A673 (cell line): ENCODE measurements around the gene HNF4A. TPM values are rescaled to one million over a fixed set of nuclear protein-coding genes. Genes with fewer than 3 reads are reported as not detected.
"Not testable (repeated sequence)": the region's sequence is repeated elsewhere in the genome, so short reads cannot be mapped to it uniquely, and the experiment has no call there.

Experiments used
- BruUV-seq: library from RNA; stranded (reverse); fragments of 400-500 nt; replicated peaks from 2 replicates; lab custom pipeline; 2021; lab: Mats Ljungman, UMichigan
- CTCF ChIA-PET: fragments of 300-600 bp; sonication (Branson Sonifier 250); formaldehyde crosslinking; loops from one replicate; lab custom pipeline; 2022; ENCODE audit warnings: antibody characterized with exemption; lab: Charles Lee
- POLR2A ChIA-PET: fragments of 300-600 bp; sonication (Branson Sonifier 250); formaldehyde crosslinking; loops from one replicate; lab custom pipeline; 2022; ENCODE audit warnings: antibody characterized with exemption; ENCODE audit not compliant: low non-redundant PET; lab: Charles Lee
- DNase-seq: peaks from one replicate; pipeline ENCODE4 v3.0.0-alpha.2; 2015; ENCODE audit warnings: low spot score
- H3K27ac ChIP-seq: fragments of 200-600 bp; sonication (generic); 2 replicates; pipeline ENCODE4 v1.5.1; 2016; ENCODE audit warnings: mixed run types, low read depth, mild to moderate bottlenecking, mixed read lengths, antibody characterized with exemption, low read length; ENCODE audit not compliant: poor library complexity, severe bottlenecking
- H3K27me3 ChIP-seq: fragments of 200-600 bp; sonication (generic); replicated peaks from 2 replicates; pipeline ENCODE4 v1.6.1; 2017; ENCODE audit warnings: mixed run types, low read depth, mild to moderate bottlenecking, mixed read lengths, antibody characterized with exemption, low read length; ENCODE audit not compliant: insufficient read depth, poor library complexity
- H3K36me3 ChIP-seq: fragments of 200-600 bp; sonication (generic); 2 replicates; pipeline ENCODE4 v1.6.1; 2016; ENCODE audit warnings: mixed run types, mild to moderate bottlenecking, mixed read lengths, antibody characterized with exemption, low read length; ENCODE audit not compliant: insufficient read depth, poor library complexity, severe bottlenecking
- H3K4me1 ChIP-seq: fragments of 200-600 bp; sonication (generic); 2 replicates; pipeline ENCODE4 v1.6.1; 2017; ENCODE audit warnings: mixed run types, mild to moderate bottlenecking, mixed read lengths, antibody characterized with exemption, low read length; ENCODE audit not compliant: insufficient read depth, poor library complexity, severe bottlenecking
- H3K4me3 ChIP-seq: fragments of 200-600 bp; sonication (generic); 2 replicates; pipeline ENCODE4 v1.5.1; 2016; ENCODE audit warnings: low read depth, mixed run types, mild to moderate bottlenecking, mixed read lengths, low read length; ENCODE audit not compliant: poor library complexity, severe bottlenecking
- H3K9me3 ChIP-seq: fragments of 200-600 bp; sonication (generic); 2 replicates; pipeline ENCODE4 v1.6.1; 2016; ENCODE audit warnings: mixed run types, low read depth, mild to moderate bottlenecking, mixed read lengths, antibody characterized with exemption, low read length; ENCODE audit not compliant: poor library complexity, severe bottlenecking
- CTCF ChIP-seq: fragments of 300-800, 200-600 bp; sonication (generic); conservative IDR thresholded peaks from 2 replicates; pipeline ENCODE4 v1.5.1; 2017; ENCODE audit warnings: low read depth, mild to moderate bottlenecking, antibody characterized with exemption, low read length, moderate library complexity, mixed read lengths
- EZH2 ChIP-seq: fragments of 200-600 bp; sonication (generic); IDR thresholded peaks from 2 replicates; pipeline ENCODE4 v1.6.1; 2017; ENCODE audit warnings: borderline replicate concordance, low read depth, mild to moderate bottlenecking, mixed read lengths, antibody characterized with exemption, low read length; ENCODE audit not compliant: poor library complexity, severe bottlenecking
- intact Hi-C: fragments of 100-400 bp; cut with micrococcal nuclease; formaldehyde crosslinking; loops from one replicate; pipeline ENCODE4 v1.10.0; 2022; ENCODE audit not compliant: unreplicated experiment
- total RNA-seq: library from RNA; stranded (reverse); gene quantifications from 2 replicates; pipeline ENCODE4 v1.2.3, GENCODE V29; 2021

The HNF4A gene
- total RNA-seq, 1 experiment from 2014 or later: not detected

DNA sequence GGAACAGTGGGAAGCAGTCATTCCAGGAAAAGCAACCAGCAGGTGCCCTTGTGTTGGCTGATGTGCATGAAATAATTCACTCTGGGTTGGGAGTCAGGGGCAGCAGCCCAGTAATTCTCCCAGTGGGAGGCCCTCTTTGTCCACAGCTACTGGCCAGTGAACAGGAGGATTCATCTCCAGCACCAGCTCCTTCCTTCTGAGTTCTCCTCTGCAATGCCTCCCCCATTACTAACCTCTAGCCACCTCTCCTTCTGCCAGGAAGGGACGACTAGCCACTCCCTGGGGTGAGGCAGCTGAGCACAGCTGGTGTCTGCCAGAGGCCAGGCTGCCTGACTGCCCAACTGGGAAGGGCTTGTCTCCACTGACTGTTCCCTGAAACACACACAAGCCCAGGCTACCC lies 31.2 kb upstream of the HNF4A start:
- no peaks in the 10 kb centered on the region for H3K36me3 ChIP-seq
- no peaks in the 10 kb centered on the region for H3K4me1 ChIP-seq
- CTCF ChIA-PET: no interaction called here
- POLR2A ChIA-PET: interaction anchor here (0.5 kb wide), 1 partner anchor 43 kb away, joined by 3 read pairs; no protein-coding TSS in a partner anchor
- no peaks in the 10 kb centered on the region for H3K9me3 ChIP-seq
- H3K27me3 ChIP-seq: no peaks in the 10 kb centered on the region
- intact Hi-C loops: no loop called here
- TF ChIP-seq EZH2 (no peak), CTCF (no peak)
- no peak for DNase-seq
- H3K27ac ChIP-seq: no peak overlapping the region
- no peak overlapping the region for H3K4me3 ChIP-seq
- no TSS peak for BruUV-seq

GRCh38 chr20:44326391-44327159 lies 28.9 kb upstream of the HNF4A start:
- Histone ChIP-seq H3K27ac (no peak overlapping the region), H3K9me3 (no peaks in the 10 kb centered on the region), H3K4me3 (peak overlapping the region; percentile 24), H3K4me1 (no peaks in the 10 kb centered on the region), H3K36me3 (no peaks in the 10 kb centered on the region), H3K27me3 (no peaks in the 10 kb centered on the region)
- intact Hi-C loops: no loop called here
- ChIA-PET CTCF (no interaction called here), POLR2A (no interaction called here)
- BruUV-seq: no TSS peak
- TF ChIP-seq CTCF (no peak), EZH2 (no peak)
- no peak for DNase-seq

GRCh38 chr20:44327748-44328147 lies 27.8 kb upstream of the HNF4A start:
- H3K4me3 ChIP-seq, H3K36me3 ChIP-seq, DNase-seq, H3K27me3 ChIP-seq, intact Hi-C loops, POLR2A ChIA-PET, H3K9me3 ChIP-seq, H3K27ac ChIP-seq, H3K4me1 ChIP-seq, BruUV-seq: not testable (repeated sequence)
- CTCF ChIA-PET: interaction anchor here (0.5 to 0.7 kb wide), 2 partner anchors 10 to 17 kb away, joined by 7 to 11 read pairs; no protein-coding TSS in a partner anchor
